HEK293T (cell line): ENCODE measurements around the gene EPHA5.

Experiments used
- BHLHE40 ChIP-seq: fragments of 450-650 bp; IDR thresholded peaks from 2 replicates; pipeline ENCODE4 v1.6.1; 2016; ENCODE audit warnings: mild to moderate bottlenecking, moderate library complexity, borderline replicate concordance
- SP1 ChIP-seq: fragments of 450-650 bp; IDR thresholded peaks from 2 replicates; pipeline ENCODE4 v1.6.1; 2017

DNA sequence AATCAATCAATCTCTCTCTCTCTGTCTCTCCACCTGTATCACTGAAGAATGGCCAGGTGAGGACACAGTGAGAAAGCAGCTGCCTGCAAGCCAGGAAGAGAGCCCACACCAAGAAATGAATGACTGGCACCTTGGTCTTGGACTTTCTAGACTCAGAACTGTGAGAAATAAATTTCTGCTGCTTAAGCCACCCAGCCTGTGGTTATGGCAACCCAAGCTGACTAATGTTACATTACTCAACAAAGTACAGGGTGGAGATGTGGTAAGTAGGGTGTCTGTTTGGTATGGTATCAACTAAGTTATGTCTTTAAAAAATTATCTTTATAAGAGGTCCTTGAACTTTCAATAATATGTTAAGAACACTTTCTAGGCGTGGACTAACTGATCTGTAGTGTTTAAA is 159.3 kb downstream of the EPHA5 start:
- no peak for TF ChIP-seq SP1
- no peak for TF ChIP-seq BHLHE40
